ENCODE results near the gene HTN1. TPM values are rescaled to one million over a fixed set of nuclear protein-coding genes. Genes with fewer than 3 reads are reported as not detected.

The HTN1 gene
- total and polyA plus RNA-seq, 5 experiments from 2014 or later, result not detected

- no peak overlapping the region for H3K27ac Mint-ChIP-seq
Observed at GRCh38 chr4:70062000-70062399, 11.8 kb downstream of the HTN1 start.

GRCh38 chr4:70080205-70080604, 30.0 kb downstream of the HTN1 start:
- Mint-ChIP-seq H3K36me3 (no peaks in the 10 kb centered on the region), H3K4me3 (no peak overlapping the region), H3K27me3 (no peaks in the 10 kb centered on the region), H3K9me3 (peaks cover 0 to 2% (median 0%) of the 10 kb centered on the region in 9 donors), H3K27ac (no peak overlapping the region), H3K4me1 (no peaks in the 10 kb centered on the region)
- POLR2A ChIA-PET, result no interaction called here
- ATAC-seq (no peak), DNase-seq (no peak)

More at GRCh38 chr4:70062000-70062399, 11.8 kb downstream of the HTN1 start:
- DNase-seq (no peak), ATAC-seq (no peak)
- H3K9me3 Mint-ChIP-seq, result peaks cover 0 to 10% (median 0%) of the 10 kb centered on the region in 9 donors
- POLR2A ChIA-PET, result no interaction called here
- H3K27me3 Mint-ChIP-seq, result peaks cover 0 to 3% (median 0%) of the 10 kb centered on the region in 5 donors
- H3K36me3 Mint-ChIP-seq, result no peaks in the 10 kb centered on the region
- H3K4me3 Mint-ChIP-seq, result no peak overlapping the region
- H3K4me1 Mint-ChIP-seq, result no peaks in the 10 kb centered on the region

GRCh38 chr4:70099206-70099605, 49.0 kb downstream of the HTN1 start:
- DNase-seq (no peak), ATAC-seq (no peak)
- Mint-ChIP-seq H3K36me3 (no peaks in the 10 kb centered on the region), H3K27ac (no peak overlapping the region), H3K27me3 (peaks cover 0 to 1% (median 0%) of the 10 kb centered on the region in 5 donors), H3K9me3 (no peaks in the 10 kb centered on the region), H3K4me3 (no peak overlapping the region), H3K4me1 (no peaks in the 10 kb centered on the region)
- POLR2A ChIA-PET, result no interaction called here

Other genes with a start within 250 kb of the HTN1 start
- not detected for gene SULT1E1, start 190.3 kb upstream of the HTN1 start, total RNA-seq
- gene SULT1E1, start 190.3 kb upstream of the HTN1 start, polyA plus RNA-seq, result not detected
- gene CSN1S1, start 119.4 kb upstream of the HTN1 start, total RNA-seq, result not detected
- not detected for gene CSN1S1, start 119.4 kb upstream of the HTN1 start, polyA plus RNA-seq
- gene CSN2, start 84.7 kb upstream of the HTN1 start, total RNA-seq, result not detected
- not detected for gene CSN2, start 84.7 kb upstream of the HTN1 start, polyA plus RNA-seq
- not detected for gene STATH, start 54.5 kb upstream of the HTN1 start, total RNA-seq
- gene STATH, start 54.5 kb upstream of the HTN1 start, polyA plus RNA-seq, result not detected
- gene HTN3, start 22.0 kb upstream of the HTN1 start, total RNA-seq, result not detected
- not detected for gene HTN3, start 22.0 kb upstream of the HTN1 start, polyA plus RNA-seq
- gene PRR27, start 103.8 kb downstream of the HTN1 start, total RNA-seq, result not detected
- not detected for gene PRR27, start 103.8 kb downstream of the HTN1 start, polyA plus RNA-seq
- not detected for gene ODAM, start 145.3 kb downstream of the HTN1 start, total RNA-seq
- gene ODAM, start 145.3 kb downstream of the HTN1 start, polyA plus RNA-seq, result not detected
- gene FDCSP, start 175.7 kb downstream of the HTN1 start, total RNA-seq, result not detected
- gene FDCSP, start 175.7 kb downstream of the HTN1 start, polyA plus RNA-seq, result not detected
- gene CSN3, start 192.2 kb downstream of the HTN1 start, total RNA-seq, result not detected
- gene CSN3, start 192.2 kb downstream of the HTN1 start, polyA plus RNA-seq, result not detected

Data from naive thymus-derived CD8-positive, alpha-beta T cell (primary cell).